GM12892 (cell line): ENCODE results near the gene MMP24OS.

Experiments
- POLR2AphosphoS5 ChIP-seq: IDR thresholded peaks from 2 replicates; pipeline ENCODE4 v1.6.1; 2011; ENCODE audit warnings: low read depth, low read length, control low read depth
- TAF1 ChIP-seq: IDR thresholded peaks from 2 replicates; pipeline ENCODE4 v1.6.1; 2011; ENCODE audit warnings: low read depth, mild to moderate bottlenecking, control low read depth, low read length, borderline replicate concordance

- TF ChIP-seq POLR2AphosphoS5 (no peak), TAF1 (no peak)
Measured at GRCh38 chr20:35285806-35286076, 7.8 kb upstream of the MMP24OS start.
